Thoracic aorta (tissue), 2 donors: ENCODE data around the gene SSTR5. TPM values are rescaled to one million over a fixed set of nuclear protein-coding genes. Genes with fewer than 3 reads are reported as not detected.

Source experiments
- ATAC-seq: fragments of 150-250 bp; one replicate; pipeline ENCODE4 v1.8.0; 2017; ENCODE audit warnings: low read depth; ENCODE audit not compliant: insufficient number of reproducible peaks, low FRiP score
- DNase-seq: peaks from one replicate; pipeline ENCODE4 v3.0.0-alpha.2; 2020; ENCODE audit warnings: low spot score
- H3K27ac ChIP-seq, 2 donors: fragments of 200-600 bp; sonication (generic); 1 replicate in 1 of 2; 2 replicates in 1 of 2; pipeline ENCODE4 v1.5.1; 2016; ENCODE audit warnings: mild to moderate bottlenecking in 2 of 2, moderate library complexity in 2 of 2
- H3K27me3 ChIP-seq: fragments of 200-600 bp; sonication (generic); replicated peaks from 2 replicates; pipeline ENCODE4 v1.6.0; 2016; ENCODE audit warnings: mild to moderate bottlenecking; ENCODE audit not compliant: insufficient read depth
- H3K36me3 ChIP-seq: fragments of 200-600 bp; sonication (generic); one replicate; pipeline ENCODE4 v1.5.1; 2016
- H3K4me1 ChIP-seq, 2 donors: fragments of 200-600 bp; sonication (generic); 1 replicate in 1 of 2; 2 replicates in 1 of 2; pipeline versions ENCODE4 v1.5.1 to v1.6.0; 2016; ENCODE audit warnings: low read depth in 2 of 2, mild to moderate bottlenecking in 1 of 2; ENCODE audit not compliant: control insufficient read depth in 1 of 2
- H3K4me3 ChIP-seq: fragments of 200-600 bp; sonication (generic); 2 replicates; pipeline ENCODE4 v1.5.1; 2016; ENCODE audit warnings: mild to moderate bottlenecking
- H3K9me3 ChIP-seq: fragments of 200-600 bp; sonication (generic); 2 replicates; pipeline ENCODE4 v1.5.1; 2016
- total RNA-seq, 2 donors: library from RNA; depleted of rRNA; stranded (reverse); fragments of >200 nt; gene quantifications; one replicate each; pipeline versions ENCODE4 v1.1.0 to v1.2.3, GENCODE V29; 2016
- TF ChIP-seq, protein P1 (sequence below): fragments of 200-600 bp; sonication (generic); IDR thresholded peaks from one replicate; pipeline ENCODE4 v1.5.1; 2019; ENCODE audit warnings: antibody characterized with exemption

Gene SSTR5
- total RNA-seq, 2 donors from 2014 or later, result 3.0 to 3.8 TPM

DNA sequence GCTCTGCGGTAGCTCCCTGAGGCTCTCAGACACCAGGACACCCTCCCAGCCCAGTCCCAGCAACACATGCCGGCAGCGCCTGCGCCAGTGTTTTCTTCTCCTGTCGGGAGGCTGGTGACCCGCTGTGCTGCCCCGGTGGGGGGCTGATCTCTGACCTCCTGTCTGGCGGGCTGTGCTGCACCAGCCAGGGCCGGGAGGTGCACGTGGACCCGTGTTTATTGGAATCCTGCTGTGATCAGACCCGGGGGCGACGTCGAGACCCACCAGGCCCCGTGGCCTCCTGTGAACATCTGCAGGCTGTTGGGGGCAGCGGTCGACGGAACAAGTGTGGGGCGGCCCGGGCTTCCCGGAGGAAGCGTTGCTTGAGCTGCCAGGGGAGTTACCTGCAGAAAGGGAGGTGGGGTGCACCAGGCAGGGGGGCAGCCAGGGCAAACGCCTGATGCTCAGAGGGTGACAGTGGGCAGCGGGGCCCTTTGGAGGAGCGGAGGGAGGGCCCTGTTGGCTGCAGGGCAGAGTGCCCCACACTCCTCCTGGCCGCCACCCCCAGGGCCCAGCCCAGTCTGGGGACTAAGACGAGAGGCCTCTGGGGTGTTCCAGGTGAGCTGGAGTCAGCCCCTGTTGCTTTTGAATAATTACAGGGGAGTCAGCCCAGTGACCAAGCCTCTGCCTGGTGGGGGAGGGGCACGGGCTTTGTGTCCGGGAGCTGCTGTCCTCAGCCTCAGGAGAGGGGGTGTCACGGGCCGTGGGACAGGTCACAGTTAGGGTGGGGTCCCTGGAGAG lies 2.3 kb upstream of the SSTR5 start:
- no peak for DNase-seq
- no peak for ATAC-seq
- H3K27me3 ChIP-seq, result peaks cover 14% of the 10 kb centered on the region
- no peaks in the 10 kb centered on the region for H3K9me3 ChIP-seq
- no peaks in the 10 kb centered on the region for H3K36me3 ChIP-seq
- TF ChIP-seq, protein P1, sequence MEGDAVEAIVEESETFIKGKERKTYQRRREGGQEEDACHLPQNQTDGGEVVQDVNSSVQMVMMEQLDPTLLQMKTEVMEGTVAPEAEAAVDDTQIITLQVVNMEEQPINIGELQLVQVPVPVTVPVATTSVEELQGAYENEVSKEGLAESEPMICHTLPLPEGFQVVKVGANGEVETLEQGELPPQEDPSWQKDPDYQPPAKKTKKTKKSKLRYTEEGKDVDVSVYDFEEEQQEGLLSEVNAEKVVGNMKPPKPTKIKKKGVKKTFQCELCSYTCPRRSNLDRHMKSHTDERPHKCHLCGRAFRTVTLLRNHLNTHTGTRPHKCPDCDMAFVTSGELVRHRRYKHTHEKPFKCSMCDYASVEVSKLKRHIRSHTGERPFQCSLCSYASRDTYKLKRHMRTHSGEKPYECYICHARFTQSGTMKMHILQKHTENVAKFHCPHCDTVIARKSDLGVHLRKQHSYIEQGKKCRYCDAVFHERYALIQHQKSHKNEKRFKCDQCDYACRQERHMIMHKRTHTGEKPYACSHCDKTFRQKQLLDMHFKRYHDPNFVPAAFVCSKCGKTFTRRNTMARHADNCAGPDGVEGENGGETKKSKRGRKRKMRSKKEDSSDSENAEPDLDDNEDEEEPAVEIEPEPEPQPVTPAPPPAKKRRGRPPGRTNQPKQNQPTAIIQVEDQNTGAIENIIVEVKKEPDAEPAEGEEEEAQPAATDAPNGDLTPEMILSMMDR, result no peak
- H3K4me3 ChIP-seq, result no peak overlapping the region
- peaks cover 0 to 7% of the 10 kb centered on the region in 2 donors for H3K4me1 ChIP-seq
- H3K27ac ChIP-seq, result no peak overlapping the region

DNA sequence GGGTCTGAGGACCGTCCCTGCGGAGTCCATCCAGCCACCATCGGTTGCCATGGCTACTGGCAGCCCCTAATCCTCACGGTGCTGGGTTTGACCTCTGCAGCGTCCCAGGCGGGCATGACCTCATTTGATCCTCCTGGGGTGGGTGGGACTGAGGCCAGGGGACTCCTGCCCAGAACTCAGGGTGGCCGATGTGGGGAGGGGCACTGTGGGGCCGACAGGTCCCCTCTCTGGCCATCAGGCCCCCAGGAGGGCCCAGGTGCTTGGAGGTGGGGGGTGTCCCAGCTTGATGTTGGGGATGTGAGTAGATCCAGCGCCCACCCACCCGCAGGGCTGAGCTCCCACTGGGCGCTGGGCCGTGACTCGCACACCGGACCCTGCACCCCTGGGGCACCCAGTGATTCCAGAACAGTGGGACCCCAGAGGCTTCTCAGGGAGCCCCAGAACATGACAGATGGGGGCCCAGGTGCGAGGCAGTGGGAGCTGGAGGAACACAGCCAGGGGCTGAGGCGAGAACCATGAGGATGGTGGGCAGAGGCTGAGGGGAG lies 1.6 kb upstream of the SSTR5 start:
- Histone ChIP-seq H3K9me3 (no peaks in the 10 kb centered on the region), H3K36me3 (no peaks in the 10 kb centered on the region), H3K27ac (no peak overlapping the region), H3K4me1 (peaks cover 0 to 7% of the 10 kb centered on the region in 2 donors), H3K4me3 (no peak overlapping the region), H3K27me3 (peaks cover 14% of the 10 kb centered on the region)
- TF ChIP-seq, protein P1, result no peak
- no peak for ATAC-seq
- no peak for DNase-seq

DNA sequence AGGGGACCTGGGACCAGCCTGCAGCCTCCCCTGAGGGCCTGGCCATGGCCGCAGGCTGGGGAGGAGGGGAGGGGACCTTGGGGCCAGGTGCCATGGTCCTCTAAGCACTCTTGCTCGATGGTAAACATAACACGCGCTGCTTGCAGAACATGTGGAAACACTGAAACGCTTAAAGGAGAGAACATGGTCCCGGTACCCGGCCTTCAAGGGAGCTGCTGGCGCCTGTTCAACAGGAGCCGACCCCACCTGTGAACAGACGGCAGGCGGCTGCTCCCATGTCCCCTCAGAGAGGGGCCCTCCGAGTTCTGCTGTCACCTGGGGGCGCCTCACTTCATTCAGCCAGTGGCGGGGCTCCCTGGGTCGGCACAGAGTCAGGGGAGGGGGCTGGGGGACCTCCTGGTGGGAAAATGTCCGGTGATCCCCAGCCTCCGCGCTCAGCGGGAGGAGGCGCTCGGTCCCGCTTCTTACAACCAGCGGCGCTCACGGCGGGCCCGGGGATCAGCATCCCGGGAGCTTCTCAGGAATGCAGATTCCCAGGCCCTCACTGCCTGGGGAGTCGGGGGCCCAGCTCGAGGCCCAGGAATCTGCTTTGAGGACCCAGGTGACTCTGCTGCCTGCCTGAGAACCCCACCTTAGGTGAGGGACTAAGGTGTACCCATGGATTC lies 854 bp upstream of the SSTR5 start:
- TF ChIP-seq, protein P1, result no peak
- no peak overlapping the region for H3K27ac ChIP-seq
- peaks cover 5 to 13% of the 10 kb centered on the region in 2 donors for H3K4me1 ChIP-seq
- DNase-seq (no peak), ATAC-seq (no peak)
- no peak overlapping the region for H3K4me3 ChIP-seq
- H3K9me3 ChIP-seq, result no peaks in the 10 kb centered on the region
- peaks cover 14% of the 10 kb centered on the region for H3K27me3 ChIP-seq
- H3K36me3 ChIP-seq, result no peaks in the 10 kb centered on the region

DNA sequence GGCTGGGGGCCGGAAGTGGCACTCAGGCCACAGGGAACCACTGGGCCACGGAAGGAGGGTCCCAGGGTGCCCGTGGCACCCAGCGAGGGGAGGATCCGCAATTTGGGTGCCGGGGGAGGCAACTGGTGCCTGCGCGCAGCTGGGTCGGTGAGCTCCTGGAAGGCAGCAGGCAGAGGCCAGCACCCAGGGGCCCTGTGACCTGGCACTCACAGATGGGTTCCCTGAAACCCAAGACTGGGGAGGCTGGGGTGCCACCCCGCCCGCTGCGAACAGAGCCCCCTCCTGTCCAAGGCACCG lies 663 bp downstream of the SSTR5 start:
- peaks cover 19 to 28% of the 10 kb centered on the region in 2 donors for H3K4me1 ChIP-seq
- TF ChIP-seq, protein P1, result no peak
- no peak for DNase-seq
- no peaks in the 10 kb centered on the region for H3K9me3 ChIP-seq
- peaks cover 9% of the 10 kb centered on the region for H3K27me3 ChIP-seq
- H3K4me3 ChIP-seq, result no peak overlapping the region
- ATAC-seq, result no peak
- H3K27ac ChIP-seq, result no peak overlapping the region
- H3K36me3 ChIP-seq, result no peaks in the 10 kb centered on the region

DNA sequence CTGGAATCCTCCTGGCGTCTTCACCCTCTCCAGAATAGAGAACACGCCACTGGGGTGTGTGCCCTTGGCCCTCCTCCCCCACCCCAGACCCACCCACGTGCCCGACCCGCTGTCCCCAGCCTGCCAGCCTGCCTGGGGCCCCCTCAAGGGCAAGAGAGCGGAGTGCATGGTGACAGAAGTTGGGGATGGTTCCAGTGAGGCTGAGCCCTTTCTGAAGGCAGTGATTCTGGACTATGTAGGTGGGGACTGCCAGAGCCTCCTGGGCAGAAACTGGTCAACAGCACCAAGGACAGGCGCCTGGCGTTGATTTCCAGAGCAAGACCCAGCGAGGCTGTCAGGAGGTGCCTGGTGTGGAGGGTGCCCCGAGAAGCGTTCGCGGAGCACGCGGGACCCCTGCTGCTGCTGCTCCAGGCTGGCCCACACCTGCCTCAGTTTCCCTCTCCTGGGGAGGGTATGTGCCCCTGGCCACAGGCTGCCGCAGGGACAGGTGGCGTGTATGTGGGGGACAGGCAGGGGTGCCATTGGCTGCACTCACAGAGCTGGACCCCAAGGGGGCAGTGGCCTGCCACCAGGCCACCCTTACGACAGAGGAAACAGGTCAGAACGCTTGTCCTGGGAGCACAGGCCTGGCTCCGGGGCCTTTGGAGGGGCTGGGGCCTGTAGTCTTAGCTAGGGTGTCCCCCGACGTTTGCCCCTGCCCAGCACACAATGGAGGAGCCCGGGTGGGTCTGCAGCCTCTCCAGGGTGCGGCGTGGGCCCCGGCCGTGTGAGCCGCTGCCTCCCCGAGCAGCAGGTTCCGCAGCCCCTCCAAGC lies 1.2 kb downstream of the SSTR5 start:
- Histone ChIP-seq H3K9me3 (no peaks in the 10 kb centered on the region), H3K4me1 (peaks cover 21 to 33% of the 10 kb centered on the region in 2 donors)
- no peak for ATAC-seq

More for the DNA sequence above, 1.2 kb downstream of the SSTR5 start:
- no peaks in the 10 kb centered on the region for H3K36me3 ChIP-seq
- DNase-seq, result no peak
- H3K4me3 ChIP-seq, result no peak overlapping the region
- H3K27ac ChIP-seq, result no peak overlapping the region
- TF ChIP-seq, protein P1, result peak; percentile 30
- peaks cover 8% of the 10 kb centered on the region for H3K27me3 ChIP-seq
